HS-5 (cell line): ENCODE results near the gene PLLP.
A peak's percentile ranks its signal among the peaks of the same experiment; 100 is the strongest.

ENCODE experiments used
- DNase-seq: peaks from one replicate; pipeline ENCODE4 v3.0.0-alpha.2; 2012; ENCODE audit warnings: low read depth

PLLP gene

GRCh38 chr16:57256601-57257395, 27.7 kb downstream of the PLLP start:
- no peak for DNase-seq

- DNase-seq: no peak
Observed at GRCh38 chr16:57255686-57256415, 28.6 kb downstream of the PLLP start.

GRCh38 chr16:57253466-57253865, 31.0 kb downstream of the PLLP start:
- DNase-seq: no peak

GRCh38 chr16:57252148-57252721, 32.2 kb downstream of the PLLP start:
- no peak for DNase-seq

GRCh38 chr16:57251352-57251751, 33.1 kb downstream of the PLLP start:
- no peak for DNase-seq

- no peak for DNase-seq
Observed at GRCh38 chr16:57245472-57246113, 38.9 kb downstream of the PLLP start.

- peak; percentile 88 for DNase-seq
Observed at GRCh38 chr16:57244767-57245471, 39.6 kb downstream of the PLLP start, which contains the start of gene ARL2BP. ARL2BP (plus strand) TSS chr16:57245259; CDS start chr16:57245368, 109 bp downstream.

- DNase-seq: no peak
Observed at GRCh38 chr16:57244463-57244766, 40.1 kb downstream of the PLLP start.

- DNase-seq: no peak
Observed at GRCh38 chr16:57242650-57243049, 41.8 kb downstream of the PLLP start.

- no peak for DNase-seq
Observed at GRCh38 chr16:57240851-57241250, 43.6 kb downstream of the PLLP start.

- no peak for DNase-seq
Observed at GRCh38 chr16:57239107-57239506, 45.4 kb downstream of the PLLP start.

- DNase-seq: no peak
Observed at GRCh38 chr16:57238682-57239081, 45.8 kb downstream of the PLLP start.

GRCh38 chr16:57236022-57236350, 48.5 kb downstream of the PLLP start:
- DNase-seq: no peak

GRCh38 chr16:57235128-57236021, 49.1 kb downstream of the PLLP start:
- DNase-seq: peak; percentile 40

- no peak for DNase-seq
Observed at GRCh38 chr16:57234707-57235092, 49.8 kb downstream of the PLLP start.

GRCh38 chr16:57233944-57234706, 50.3 kb downstream of the PLLP start:
- no peak for DNase-seq

GRCh38 chr16:57231821-57232350, 52.6 kb downstream of the PLLP start:
- no peak for DNase-seq

GRCh38 chr16:57229079-57229478, 55.4 kb downstream of the PLLP start:
- DNase-seq: no peak

- no peak for DNase-seq
Observed at GRCh38 chr16:57226701-57227621, 57.5 kb downstream of the PLLP start.
